GM23338 (cell line): ENCODE measurements around the gene DMD. TPM values are rescaled to one million over a fixed set of nuclear protein-coding genes. Genes with fewer than 3 reads are reported as not detected.

Source experiments
- ATAC-seq: fragments of 200-7000 bp; cut with Tn5 transposase; 3 replicates; pipeline ENCODE4 v1.9.1; 2020
- DNase-seq: peaks from one replicate; pipeline ENCODE4 v3.0.0-alpha.2; 2015; ENCODE audit warnings: low spot score
- H2AFZ ChIP-seq: fragments of 200-600 bp; sonication (generic); 2 replicates; pipeline ENCODE4 v1.8.0; 2016; ENCODE audit warnings: antibody characterized with exemption, mild to moderate bottlenecking, moderate library complexity
- H3F3A ChIP-seq: fragments of 200-600 bp; sonication (generic); replicated peaks from 2 replicates; pipeline ENCODE4 v1.8.0; 2017; ENCODE audit warnings: antibody characterized with exemption, mixed run types, low read depth
- H3K27ac ChIP-seq: fragments of 200-600 bp; sonication (generic); 2 replicates; pipeline ENCODE4 v1.6.1; 2016; ENCODE audit warnings: low read depth
- H3K27me3 ChIP-seq: fragments of 200-600 bp; sonication (generic); 2 replicates; pipeline ENCODE4 v1.8.0; 2016; ENCODE audit warnings: mild to moderate bottlenecking, mixed run types, moderate library complexity; ENCODE audit not compliant: insufficient read depth
- H3K36me3 ChIP-seq: fragments of 200-600 bp; sonication (generic); 2 replicates; pipeline ENCODE4 v1.8.0; 2016; ENCODE audit warnings: mild to moderate bottlenecking; ENCODE audit not compliant: insufficient read depth
- H3K4me1 ChIP-seq: fragments of 200-600 bp; sonication (generic); 2 replicates; pipeline ENCODE4 v1.8.0; 2016; ENCODE audit warnings: mild to moderate bottlenecking, moderate library complexity; ENCODE audit not compliant: insufficient read depth
- H3K4me2 ChIP-seq: fragments of 200-600 bp; sonication (generic); 2 replicates; pipeline ENCODE4 v1.7.1; 2017; ENCODE audit warnings: mixed run types
- H3K4me3 ChIP-seq: fragments of 200-600 bp; sonication (generic); 2 replicates; pipeline ENCODE4 v1.6.1; 2016; ENCODE audit warnings: mixed run types
- H3K79me2 ChIP-seq: fragments of 200-600 bp; sonication (generic); replicated peaks from 2 replicates; pipeline ENCODE4 v1.8.0; 2017; ENCODE audit warnings: mild to moderate bottlenecking; ENCODE audit not compliant: insufficient read depth
- H3K9me2 ChIP-seq: fragments of 200-600 bp; sonication (generic); 2 replicates; pipeline ENCODE4 v1.8.0; 2017; ENCODE audit not compliant: insufficient read depth
- H4K20me1 ChIP-seq: fragments of 200-600 bp; sonication (generic); replicated peaks from 2 replicates; pipeline ENCODE4 v1.8.0; 2017; ENCODE audit warnings: mild to moderate bottlenecking; ENCODE audit not compliant: insufficient read depth
- H3K27ac Mint-ChIP-seq: 2 replicates; pipeline ENCODE4 v1.8.0; 2020; ENCODE audit warnings: inconsistent platforms, mild to moderate bottlenecking, moderate library complexity, mixed read lengths
- H3K27me3 Mint-ChIP-seq: 3 replicates; pipeline ENCODE4 v1.8.0; 2022; ENCODE audit warnings: low read depth, mild to moderate bottlenecking, moderate library complexity, mixed read lengths, inconsistent platforms; ENCODE audit not compliant: insufficient read depth, poor library complexity
- H3K36me3 Mint-ChIP-seq: 3 replicates; pipeline ENCODE4 v1.8.0; 2021; ENCODE audit warnings: low read depth, mild to moderate bottlenecking, inconsistent platforms, moderate library complexity, mixed read lengths
- H3K4me1 Mint-ChIP-seq: 3 replicates; pipeline ENCODE4 v1.8.0; 2020; ENCODE audit warnings: mild to moderate bottlenecking, inconsistent platforms, mixed read lengths
- H3K4me3 Mint-ChIP-seq: 3 replicates; pipeline ENCODE4 v1.8.0; 2021; ENCODE audit warnings: moderate library complexity, mild to moderate bottlenecking, inconsistent platforms, mixed read lengths
- H3K9me3 Mint-ChIP-seq: 3 replicates; pipeline ENCODE4 v1.8.0; 2020; ENCODE audit warnings: moderate library complexity, mild to moderate bottlenecking, inconsistent platforms, mixed read lengths
- CREB1 ChIP-seq: fragments of 250-450 bp; sonication (Bioruptor Pico); IDR thresholded peaks from 2 replicates; pipeline ENCODE4 v1.5.0; 2020; ENCODE audit warnings: low read depth, mild to moderate bottlenecking, moderate library complexity
- CTCF ChIP-seq, 2 experiments: fragments of 200-600 bp in 1 of 2; sonication (generic) in 1 of 2; conservative IDR thresholded peaks; 2 replicates each; pipeline versions ENCODE4 v1.5.1 to v1.6.1; 2016 to 2017; ENCODE audit warnings: antibody characterized with exemption in 2 of 2, low read depth in 2 of 2, mild to moderate bottlenecking in 2 of 2, moderate library complexity in 1 of 2
- ETS1 ChIP-seq: IDR thresholded peaks from 2 replicates; pipeline ENCODE4 v1.6.1; 2016; ENCODE audit warnings: antibody characterized with exemption
- EZH2 ChIP-seq: fragments of 200-600 bp; sonication (generic); IDR thresholded peaks from one replicate; pipeline ENCODE4 v1.8.0; 2017; ENCODE audit warnings: antibody characterized with exemption, mild to moderate bottlenecking, low read depth; ENCODE audit not compliant: unreplicated experiment
- REST ChIP-seq: IDR thresholded peaks from one replicate; pipeline ENCODE4 v1.6.1; 2018; ENCODE audit warnings: antibody characterized with exemption; ENCODE audit not compliant: unreplicated experiment
- ZNF114 ChIP-seq: fragments of 250-450 bp; sonication (Bioruptor Pico); IDR thresholded peaks from 2 replicates; pipeline ENCODE4 v1.5.0; 2020; ENCODE audit warnings: mild to moderate bottlenecking, moderate library complexity
- ZNF331 ChIP-seq: fragments of 250-450 bp; sonication (Bioruptor Pico); IDR thresholded peaks from 2 replicates; pipeline ENCODE4 v1.5.0; 2020; ENCODE audit warnings: low read depth, mild to moderate bottlenecking, moderate library complexity
- ZNF462 ChIP-seq: fragments of 250-450 bp; sonication (Bioruptor Pico); IDR thresholded peaks from 2 replicates; pipeline ENCODE4 v1.5.0; 2020; ENCODE audit warnings: mild to moderate bottlenecking, moderate library complexity
- polyA plus RNA-seq: library from polyadenylated mRNA; unstranded; fragments of >200 nt; fragmentation: Nextera tagmentation; extraction: Ambion mirVana; gene quantifications from 2 replicates; pipeline ENCODE4 v1.2.1, GENCODE V29; 2016
- total RNA-seq: library from RNA; depleted of rRNA; stranded (reverse); fragments of >200 nt; shearing (Covaris generic); gene quantifications from 2 replicates; pipeline ENCODE4 v1.2.3, GENCODE V29; 2014

The DMD gene
- total and polyA plus RNA-seq, 2 experiments from 2014 or later: 4.5 to 7.6 TPM

GRCh38 chrX:31255310-31256033 lies 1955.9 kb downstream of the DMD start:
- H3K4me1 Mint-ChIP-seq: peaks cover 3% of the 10 kb centered on the region; the same call in 1 of the 3 replicates
- no peak overlapping the region for H3K4me3 ChIP-seq
- H2AFZ ChIP-seq: no peak overlapping the region
- H3K4me3 Mint-ChIP-seq: no peak overlapping the region
- no peaks in the 10 kb centered on the region for H4K20me1 ChIP-seq
- H3K9me3 Mint-ChIP-seq: no peaks in the 10 kb centered on the region
- ATAC-seq (no peak), DNase-seq (no peak)
- no peak overlapping the region for H3K4me2 ChIP-seq
- no peaks in the 10 kb centered on the region; the same call in 2 of the 3 replicates for H3K36me3 Mint-ChIP-seq
- no peak overlapping the region for H3K27ac Mint-ChIP-seq
- no peaks in the 10 kb centered on the region for H3K27me3 Mint-ChIP-seq
- no peaks in the 10 kb centered on the region for H3K4me1 ChIP-seq
- H3K27me3 ChIP-seq: no peaks in the 10 kb centered on the region
- no peak overlapping the region for H3K27ac ChIP-seq
- H3K79me2 ChIP-seq: no peaks in the 10 kb centered on the region
- H3K36me3 ChIP-seq: no peaks in the 10 kb centered on the region
- TF ChIP-seq ZNF331 (CRISPR knock-in tag): no peak
- TF ChIP-seq CREB1 (CRISPR knock-in tag): no peak
- no peak for TF ChIP-seq ZNF114 (CRISPR knock-in tag)
- TF ChIP-seq ZNF462 (CRISPR knock-in tag): no peak
- TF ChIP-seq EZH2: no peak
- no peak for TF ChIP-seq CTCF (conservative IDR thresholded peaks at IDR 0.05; ENCODE audit: low read depth in 2 of 2)
- TF ChIP-seq ETS1: no peak
- no peak for TF ChIP-seq REST
- H3F3A ChIP-seq: no peaks in the 10 kb centered on the region
- H3K9me2 ChIP-seq: no peaks in the 10 kb centered on the region
